ENCODE data around the gene TMEM17.

The TMEM17 gene

GRCh38 chr2:62452701-62453454 lies 53.1 kb downstream of the TMEM17 start:
- no peak for DNase-seq

- no peak for DNase-seq
Observed at GRCh38 chr2:62450716-62451191, 55.2 kb downstream of the TMEM17 start.
